Suprapubic skin (tissue), 4 donors: ENCODE results near the gene AKAP1. TPM values are rescaled to one million over a fixed set of nuclear protein-coding genes. Genes with fewer than 3 reads are reported as not detected.

Source experiments
- DNase-seq, 2 donors: peaks; one replicate each; pipeline ENCODE4 v3.0.0-alpha.2; 2019; ENCODE audit warnings: low spot score in 2 of 2
- H3K27ac ChIP-seq: fragments of 200-600 bp; sonication (generic); one replicate; pipeline ENCODE4 v1.5.1; 2019
- H3K27me3 ChIP-seq: fragments of 200-600 bp; sonication (generic); one replicate; pipeline ENCODE4 v1.5.1; 2019
- H3K36me3 ChIP-seq: fragments of 200-600 bp; sonication (generic); one replicate; pipeline ENCODE4 v1.5.1; 2019
- H3K4me1 ChIP-seq: fragments of 200-600 bp; sonication (generic); one replicate; pipeline ENCODE4 v1.5.1; 2019
- H3K4me3 ChIP-seq: fragments of 200-600 bp; sonication (generic); one replicate; pipeline ENCODE4 v1.5.1; 2019; ENCODE audit warnings: mild to moderate bottlenecking
- H3K9me3 ChIP-seq: fragments of 200-600 bp; sonication (generic); one replicate; pipeline ENCODE4 v1.5.1; 2019
- CTCF ChIP-seq, 2 donors: fragments of 200-600 bp in 1 of 2; fragments of 450-650 bp in 1 of 2; sonication (generic) in 1 of 2; IDR thresholded peaks; one replicate each; pipeline ENCODE4 v1.5.1; 2016 to 2019; ENCODE audit warnings: antibody characterized with exemption in 2 of 2, mild to moderate bottlenecking in 1 of 2, moderate library complexity in 1 of 2
- EP300 ChIP-seq: sonication (generic); formaldehyde crosslinking; IDR thresholded peaks from one replicate; pipeline ENCODE4 v1.6.1; 2017; ENCODE audit warnings: antibody characterized with exemption
- POLR2A ChIP-seq, 2 donors: fragments of 450-650 bp; IDR thresholded peaks; one replicate each; pipeline ENCODE4 v1.6.1; 2017; ENCODE audit warnings: antibody characterized with exemption in 2 of 2, mild to moderate bottlenecking in 2 of 2, moderate library complexity in 2 of 2
- POLR2AphosphoS5 ChIP-seq, 3 donors: sonication (generic); formaldehyde crosslinking; IDR thresholded peaks; one replicate each; pipeline ENCODE4 v1.6.1; 2017; ENCODE audit warnings: antibody characterized with exemption in 3 of 3
- WGBS: methylation state at CpG from one replicate; pipeline ENCODE4 v1.1.5; 2018; 5-methylcytosine and 5-hydroxymethylcytosine counted together
- total RNA-seq, 4 donors: library from RNA; depleted of rRNA; stranded (reverse); fragments of >200 nt; gene quantifications; one replicate each; pipeline ENCODE4 v1.1.0, GENCODE V29; 2016

The AKAP1 gene
- total RNA-seq, 4 donors from 2014 or later: 50.1 to 76.2 (median 56.4) TPM

- no peak overlapping the region for H3K27ac ChIP-seq
- TF ChIP-seq CTCF (IDR thresholded peaks at IDR 0.05): no peak
- no peak for TF ChIP-seq EP300
- TF ChIP-seq POLR2A (IDR thresholded peaks at IDR 0.05): no peak
- no peak for TF ChIP-seq POLR2AphosphoS5 (IDR thresholded peaks at IDR 0.05)
- 79% methylated on average over 4 of the region's 4 CpGs for WGBS
- peaks cover 12% of the 10 kb centered on the region for H3K4me1 ChIP-seq
- no peaks in the 10 kb centered on the region for H3K36me3 ChIP-seq
- peak in 1 of 2 donors; percentile 50 for DNase-seq
- no peak overlapping the region for H3K4me3 ChIP-seq
- H3K27me3 ChIP-seq: peaks cover 23% of the 10 kb centered on the region
- H3K9me3 ChIP-seq: no peaks in the 10 kb centered on the region
These were observed 41.8 kb upstream of the AKAP1 start for GRCh38 chr17:57043276-57043675.

- TF ChIP-seq EP300 (no peak), POLR2AphosphoS5 (IDR thresholded peaks at IDR 0.05) (no peak)
- peaks cover 16% of the 10 kb centered on the region for H3K4me1 ChIP-seq
- no peaks in the 10 kb centered on the region for H3K36me3 ChIP-seq
- no peak overlapping the region for H3K27ac ChIP-seq
- H3K4me3 ChIP-seq: peak overlapping the region; percentile 41
- H3K9me3 ChIP-seq: no peaks in the 10 kb centered on the region
- peak in 1 of 2 donors; percentile 63 for DNase-seq
- WGBS: 54% methylated on average over 33 of the region's 49 CpGs
- H3K27me3 ChIP-seq: peaks cover 23% of the 10 kb centered on the region
These were observed 39.8 kb upstream of the AKAP1 start for GRCh38 chr17:57044976-57045867.

- DNase-seq: peak; percentile 63 to 81
- no peak overlapping the region for H3K27ac ChIP-seq
- H3K36me3 ChIP-seq: no peaks in the 10 kb centered on the region
- TF ChIP-seq EP300 (no peak), POLR2A (IDR thresholded peaks at IDR 0.05) (no peak), POLR2AphosphoS5 (IDR thresholded peaks at IDR 0.05) (no peak), CTCF (IDR thresholded peaks at IDR 0.05) (no peak)
- peak overlapping the region; percentile 41 for H3K4me3 ChIP-seq
- H3K27me3 ChIP-seq: peaks cover 23% of the 10 kb centered on the region
- peaks cover 16% of the 10 kb centered on the region for H3K4me1 ChIP-seq
- 28% methylated on average over 30 of the region's 69 CpGs for WGBS
- H3K9me3 ChIP-seq: no peaks in the 10 kb centered on the region
These were observed 39.0 kb upstream of the AKAP1 start for GRCh38 chr17:57045868-57046704.

GRCh38 chr17:57046749-57047148 is 38.3 kb upstream of the AKAP1 start:
- DNase-seq: no peak
- 90% methylated on average over 18 of the region's 18 CpGs for WGBS
- H3K9me3 ChIP-seq: no peaks in the 10 kb centered on the region
- H3K36me3 ChIP-seq: no peaks in the 10 kb centered on the region
- H3K27ac ChIP-seq: no peak overlapping the region
- no peak for TF ChIP-seq CTCF (IDR thresholded peaks at IDR 0.05)
- no peak for TF ChIP-seq POLR2A (IDR thresholded peaks at IDR 0.05)
- no peak for TF ChIP-seq EP300
- no peak for TF ChIP-seq POLR2AphosphoS5 (IDR thresholded peaks at IDR 0.05)
- peaks cover 23% of the 10 kb centered on the region for H3K27me3 ChIP-seq
- peaks cover 16% of the 10 kb centered on the region for H3K4me1 ChIP-seq
- peak overlapping the region; percentile 41 for H3K4me3 ChIP-seq

GRCh38 chr17:57048096-57048495 is 37.0 kb upstream of the AKAP1 start:
- no peak overlapping the region for H3K27ac ChIP-seq
- H3K9me3 ChIP-seq: no peaks in the 10 kb centered on the region
- no peaks in the 10 kb centered on the region for H3K36me3 ChIP-seq
- TF ChIP-seq POLR2AphosphoS5 (IDR thresholded peaks at IDR 0.05) (no peak), POLR2A (IDR thresholded peaks at IDR 0.05) (no peak), CTCF (IDR thresholded peaks at IDR 0.05) (no peak), EP300 (no peak)
- H3K4me1 ChIP-seq: peaks cover 16% of the 10 kb centered on the region
- peaks cover 22% of the 10 kb centered on the region for H3K27me3 ChIP-seq
- DNase-seq: no peak
- H3K4me3 ChIP-seq: no peak overlapping the region
- WGBS: 51% methylated on average over 2 of the region's 2 CpGs
